C4-2B (cell line): ENCODE results near the gene DIAPH2.

ENCODE experiments used
- H3K27ac ChIP-seq: fragments of 450-650 bp; 2 replicates; pipeline ENCODE4 v1.5.1; 2017
- ZFX ChIP-seq: fragments of 450-650 bp; IDR thresholded peaks from 2 replicates; pipeline ENCODE4 v1.6.1; 2017
- TF ChIP-seq, protein P1 (sequence below): fragments of 450-650 bp; conservative IDR thresholded peaks from 2 replicates; pipeline ENCODE4 v1.5.1; 2017; ENCODE audit warnings: mild to moderate bottlenecking

The DIAPH2 gene

GRCh38 chrX:96984538-96984937, 299.9 kb downstream of the DIAPH2 start:
- no peak overlapping the region for H3K27ac ChIP-seq
- no peak for TF ChIP-seq ZFX
- TF ChIP-seq, protein P1, sequence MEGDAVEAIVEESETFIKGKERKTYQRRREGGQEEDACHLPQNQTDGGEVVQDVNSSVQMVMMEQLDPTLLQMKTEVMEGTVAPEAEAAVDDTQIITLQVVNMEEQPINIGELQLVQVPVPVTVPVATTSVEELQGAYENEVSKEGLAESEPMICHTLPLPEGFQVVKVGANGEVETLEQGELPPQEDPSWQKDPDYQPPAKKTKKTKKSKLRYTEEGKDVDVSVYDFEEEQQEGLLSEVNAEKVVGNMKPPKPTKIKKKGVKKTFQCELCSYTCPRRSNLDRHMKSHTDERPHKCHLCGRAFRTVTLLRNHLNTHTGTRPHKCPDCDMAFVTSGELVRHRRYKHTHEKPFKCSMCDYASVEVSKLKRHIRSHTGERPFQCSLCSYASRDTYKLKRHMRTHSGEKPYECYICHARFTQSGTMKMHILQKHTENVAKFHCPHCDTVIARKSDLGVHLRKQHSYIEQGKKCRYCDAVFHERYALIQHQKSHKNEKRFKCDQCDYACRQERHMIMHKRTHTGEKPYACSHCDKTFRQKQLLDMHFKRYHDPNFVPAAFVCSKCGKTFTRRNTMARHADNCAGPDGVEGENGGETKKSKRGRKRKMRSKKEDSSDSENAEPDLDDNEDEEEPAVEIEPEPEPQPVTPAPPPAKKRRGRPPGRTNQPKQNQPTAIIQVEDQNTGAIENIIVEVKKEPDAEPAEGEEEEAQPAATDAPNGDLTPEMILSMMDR = no peak

DNA sequence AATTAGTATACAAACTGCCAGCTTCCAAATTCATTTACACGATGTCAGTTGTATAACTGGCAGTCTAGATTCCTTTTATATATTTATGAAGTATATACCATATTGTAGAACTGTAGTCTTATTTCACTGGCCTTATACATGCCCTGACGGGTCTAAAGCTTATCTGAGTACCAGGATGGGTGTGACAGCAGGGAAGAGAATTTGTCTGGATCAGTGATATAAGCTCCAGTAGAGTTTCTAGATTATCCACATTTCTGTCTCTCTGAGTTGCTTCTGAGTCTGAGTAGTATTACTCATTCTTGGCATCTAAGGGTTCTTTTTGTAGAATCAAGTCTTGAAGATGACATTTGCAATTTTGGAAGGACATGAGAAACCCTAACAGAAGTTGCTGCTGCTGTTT, 300.4 kb downstream of the DIAPH2 start:
- TF ChIP-seq, protein P1 = no peak
- TF ChIP-seq ZFX = no peak
- no peak overlapping the region for H3K27ac ChIP-seq

DNA sequence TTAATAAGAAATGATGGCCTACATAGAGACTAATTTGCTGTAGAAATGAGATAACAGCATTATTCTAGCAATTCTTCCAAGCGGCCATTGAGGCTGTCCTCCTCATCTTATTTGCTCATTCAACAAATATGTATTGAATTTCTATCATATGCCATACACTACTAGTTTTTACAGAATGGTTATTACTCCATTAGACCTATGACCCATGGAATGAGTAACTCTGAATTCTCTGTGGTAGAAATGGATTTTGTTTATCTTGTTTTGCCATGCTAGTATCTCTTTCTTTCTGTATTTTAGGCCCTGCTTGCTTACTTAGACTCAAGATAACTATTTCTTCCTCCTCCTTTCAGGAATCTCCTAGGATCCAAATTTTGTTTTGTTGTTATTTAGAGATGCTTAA, 302.6 kb downstream of the DIAPH2 start:
- TF ChIP-seq, protein P1 = no peak
- TF ChIP-seq ZFX = no peak
- H3K27ac ChIP-seq = no peak overlapping the region

- TF ChIP-seq, protein P1 = no peak
- H3K27ac ChIP-seq = no peak overlapping the region
These were observed 305.4 kb downstream of the DIAPH2 start for GRCh38 chrX:96989830-96990571.

GRCh38 chrX:96994093-96994492, 309.5 kb downstream of the DIAPH2 start:
- TF ChIP-seq, protein P1 = no peak
- no peak for TF ChIP-seq ZFX

GRCh38 chrX:96997196-96997595, 312.6 kb downstream of the DIAPH2 start:
- no peak overlapping the region for H3K27ac ChIP-seq
- TF ChIP-seq, protein P1 = no peak
- TF ChIP-seq ZFX = no peak

More at GRCh38 chrX:96994093-96994492, 309.5 kb downstream of the DIAPH2 start:
- H3K27ac ChIP-seq = no peak overlapping the region

DNA sequence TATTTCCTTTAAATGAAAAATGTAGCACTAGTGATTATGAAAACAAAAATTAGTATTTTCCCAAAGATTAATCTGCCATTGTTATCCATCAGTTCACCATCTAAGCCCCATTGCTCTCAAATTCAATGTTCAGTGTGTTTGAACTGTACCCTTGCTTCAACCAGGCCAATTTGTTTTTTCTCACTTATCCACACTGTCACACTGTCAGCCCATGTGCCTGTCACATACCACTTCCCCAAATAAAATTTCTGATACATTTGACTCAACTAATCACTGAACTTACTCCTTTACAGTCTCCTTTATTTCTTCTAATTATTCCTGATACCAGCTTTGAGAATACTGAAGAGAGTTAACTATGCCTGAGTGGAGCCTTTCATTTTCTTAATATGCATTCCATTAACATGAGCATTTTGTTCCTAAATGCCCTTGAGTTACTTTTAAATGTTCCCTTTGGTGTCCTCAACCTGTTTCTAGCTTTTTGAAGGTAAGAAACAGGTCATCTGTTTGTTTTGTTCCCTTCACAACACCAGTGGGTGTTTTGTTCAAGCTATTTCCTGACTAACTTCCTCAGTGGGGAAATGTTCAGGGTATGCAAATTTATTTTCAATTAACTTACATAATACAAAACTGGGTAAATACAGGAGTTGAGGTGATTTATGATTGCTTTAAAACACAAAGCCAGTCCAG, 316.2 kb downstream of the DIAPH2 start:
- no peak overlapping the region for H3K27ac ChIP-seq
- TF ChIP-seq, protein P1 = no peak
- TF ChIP-seq ZFX = no peak
